Measurements from ENCODE around the gene SLC49A3. TPM values are rescaled to one million over a fixed set of nuclear protein-coding genes. Genes with fewer than 3 reads are reported as not detected.

The SLC49A3 gene
- total and polyA plus RNA-seq, 2 of the 13 experiments (the other 11 are each of a cell fraction or from before 2014, with no cell fraction given): 0.07 to 0.17 TPM

DNA sequence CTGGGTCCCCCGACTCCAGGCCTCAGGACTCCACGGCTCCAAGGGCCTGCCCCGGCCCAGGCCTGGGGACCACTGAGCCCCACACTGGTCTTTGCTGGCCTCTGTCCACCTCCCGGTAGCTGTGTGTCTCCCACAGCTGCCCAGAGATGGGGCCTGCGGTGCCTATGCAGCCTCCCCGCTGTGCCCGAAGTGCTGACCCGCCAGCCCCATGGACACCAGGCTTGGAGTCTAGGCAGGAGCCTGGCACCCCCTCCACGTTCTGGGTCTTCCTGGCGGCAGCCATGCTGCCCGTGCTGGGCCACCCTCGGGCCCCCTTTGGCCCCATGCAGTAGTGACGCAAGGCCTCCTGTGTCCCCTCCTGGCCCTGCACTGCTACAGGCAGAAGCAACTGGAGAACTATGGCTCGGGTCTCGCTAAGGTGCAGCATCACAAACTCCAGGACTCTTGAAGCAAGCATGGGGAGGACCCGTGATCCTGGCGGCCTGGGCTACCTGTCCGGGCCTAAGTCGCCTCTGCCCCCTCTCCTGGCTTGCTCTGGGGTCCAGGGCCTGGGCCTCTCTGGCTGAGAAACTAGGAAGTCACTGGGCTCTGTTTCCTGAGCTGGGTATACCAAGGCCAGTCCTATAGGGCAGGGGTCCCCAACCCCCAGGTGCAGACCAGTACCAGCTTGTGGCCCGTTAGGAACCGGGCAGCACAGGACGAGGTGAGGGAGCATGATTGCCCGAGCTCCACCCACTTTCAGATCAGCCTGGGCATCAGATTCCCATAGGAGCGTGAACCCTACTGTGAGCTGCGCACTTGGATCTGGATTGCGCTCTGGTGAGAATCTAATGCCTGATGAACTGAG, 13.7 kb downstream of the SLC49A3 start (continued):
- TF ChIP-seq, protein P1, sequence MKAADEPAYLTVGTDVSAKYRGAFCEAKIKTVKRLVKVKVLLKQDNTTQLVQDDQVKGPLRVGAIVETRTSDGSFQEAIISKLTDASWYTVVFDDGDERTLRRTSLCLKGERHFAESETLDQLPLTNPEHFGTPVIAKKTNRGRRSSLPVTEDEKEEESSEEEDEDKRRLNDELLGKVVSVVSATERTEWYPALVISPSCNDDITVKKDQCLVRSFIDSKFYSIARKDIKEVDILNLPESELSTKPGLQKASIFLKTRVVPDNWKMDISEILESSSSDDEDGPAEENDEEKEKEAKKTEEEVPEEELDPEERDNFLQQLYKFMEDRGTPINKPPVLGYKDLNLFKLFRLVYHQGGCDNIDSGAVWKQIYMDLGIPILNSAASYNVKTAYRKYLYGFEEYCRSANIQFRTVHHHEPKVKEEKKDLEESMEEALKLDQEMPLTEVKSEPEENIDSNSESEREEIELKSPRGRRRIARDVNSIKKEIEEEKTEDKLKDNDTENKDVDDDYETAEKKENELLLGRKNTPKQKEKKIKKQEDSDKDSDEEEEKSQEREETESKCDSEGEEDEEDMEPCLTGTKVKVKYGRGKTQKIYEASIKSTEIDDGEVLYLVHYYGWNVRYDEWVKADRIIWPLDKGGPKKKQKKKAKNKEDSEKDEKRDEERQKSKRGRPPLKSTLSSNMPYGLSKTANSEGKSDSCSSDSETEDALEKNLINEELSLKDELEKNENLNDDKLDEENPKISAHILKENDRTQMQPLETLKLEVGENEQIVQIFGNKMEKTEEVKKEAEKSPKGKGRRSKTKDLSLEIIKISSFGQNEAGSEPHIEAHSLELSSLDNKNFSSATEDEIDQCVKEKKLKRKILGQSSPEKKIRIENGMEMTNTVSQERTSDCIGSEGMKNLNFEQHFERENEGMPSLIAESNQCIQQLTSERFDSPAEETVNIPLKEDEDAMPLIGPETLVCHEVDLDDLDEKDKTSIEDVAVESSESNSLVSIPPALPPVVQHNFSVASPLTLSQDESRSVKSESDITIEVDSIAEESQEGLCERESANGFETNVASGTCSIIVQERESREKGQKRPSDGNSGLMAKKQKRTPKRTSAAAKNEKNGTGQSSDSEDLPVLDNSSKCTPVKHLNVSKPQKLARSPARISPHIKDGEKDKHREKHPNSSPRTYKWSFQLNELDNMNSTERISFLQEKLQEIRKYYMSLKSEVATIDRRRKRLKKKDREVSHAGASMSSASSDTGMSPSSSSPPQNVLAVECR (CRISPR knock-in tag; IDR thresholded peaks at IDR 0.05; ENCODE audit: borderline replicate concordance): no peak
- TF ChIP-seq ZNF776 (CRISPR knock-in tag; IDR thresholded peaks at IDR 0.05) (no peak), ZFX (CRISPR knock-in tag; IDR thresholded peaks at IDR 0.05; ENCODE audit: low read depth) (peak; percentile 81), SNAI1 (CRISPR knock-in tag; IDR thresholded peaks at IDR 0.05; ENCODE audit: borderline replicate concordance) (peak; percentile 69; the same call in 1 of the 2 replicates), ZNF558 (CRISPR knock-in tag; IDR thresholded peaks at IDR 0.05; ENCODE audit: borderline replicate concordance) (peak; percentile 55; the same call in 1 of the 2 replicates), KMT2B (CRISPR knock-in tag; IDR thresholded peaks at IDR 0.05) (no peak)
- TF ChIP-seq, protein P2, sequence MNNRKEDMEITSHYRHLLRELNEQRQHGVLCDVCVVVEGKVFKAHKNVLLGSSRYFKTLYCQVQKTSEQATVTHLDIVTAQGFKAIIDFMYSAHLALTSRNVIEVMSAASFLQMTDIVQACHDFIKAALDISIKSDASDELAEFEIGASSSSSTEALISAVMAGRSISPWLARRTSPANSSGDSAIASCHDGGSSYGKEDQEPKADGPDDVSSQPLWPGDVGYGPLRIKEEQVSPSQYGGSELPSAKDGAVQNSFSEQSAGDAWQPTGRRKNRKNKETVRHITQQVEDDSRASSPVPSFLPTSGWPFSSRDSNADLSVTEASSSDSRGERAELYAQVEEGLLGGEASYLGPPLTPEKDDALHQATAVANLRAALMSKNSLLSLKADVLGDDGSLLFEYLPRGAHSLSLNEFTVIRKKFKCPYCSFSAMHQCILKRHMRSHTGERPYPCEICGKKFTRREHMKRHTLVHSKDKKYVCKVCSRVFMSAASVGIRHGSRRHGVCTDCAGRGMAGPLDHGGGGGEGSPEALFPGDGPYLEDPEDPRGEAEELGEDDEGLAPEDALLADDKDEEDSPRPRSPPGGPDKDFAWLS (CRISPR knock-in tag; IDR thresholded peaks at IDR 0.05; ENCODE audit: borderline replicate concordance): 0 out of 2 replicates have a peak, but pooled peaks have one; percentile 68
- TF ChIP-seq, protein P3, sequence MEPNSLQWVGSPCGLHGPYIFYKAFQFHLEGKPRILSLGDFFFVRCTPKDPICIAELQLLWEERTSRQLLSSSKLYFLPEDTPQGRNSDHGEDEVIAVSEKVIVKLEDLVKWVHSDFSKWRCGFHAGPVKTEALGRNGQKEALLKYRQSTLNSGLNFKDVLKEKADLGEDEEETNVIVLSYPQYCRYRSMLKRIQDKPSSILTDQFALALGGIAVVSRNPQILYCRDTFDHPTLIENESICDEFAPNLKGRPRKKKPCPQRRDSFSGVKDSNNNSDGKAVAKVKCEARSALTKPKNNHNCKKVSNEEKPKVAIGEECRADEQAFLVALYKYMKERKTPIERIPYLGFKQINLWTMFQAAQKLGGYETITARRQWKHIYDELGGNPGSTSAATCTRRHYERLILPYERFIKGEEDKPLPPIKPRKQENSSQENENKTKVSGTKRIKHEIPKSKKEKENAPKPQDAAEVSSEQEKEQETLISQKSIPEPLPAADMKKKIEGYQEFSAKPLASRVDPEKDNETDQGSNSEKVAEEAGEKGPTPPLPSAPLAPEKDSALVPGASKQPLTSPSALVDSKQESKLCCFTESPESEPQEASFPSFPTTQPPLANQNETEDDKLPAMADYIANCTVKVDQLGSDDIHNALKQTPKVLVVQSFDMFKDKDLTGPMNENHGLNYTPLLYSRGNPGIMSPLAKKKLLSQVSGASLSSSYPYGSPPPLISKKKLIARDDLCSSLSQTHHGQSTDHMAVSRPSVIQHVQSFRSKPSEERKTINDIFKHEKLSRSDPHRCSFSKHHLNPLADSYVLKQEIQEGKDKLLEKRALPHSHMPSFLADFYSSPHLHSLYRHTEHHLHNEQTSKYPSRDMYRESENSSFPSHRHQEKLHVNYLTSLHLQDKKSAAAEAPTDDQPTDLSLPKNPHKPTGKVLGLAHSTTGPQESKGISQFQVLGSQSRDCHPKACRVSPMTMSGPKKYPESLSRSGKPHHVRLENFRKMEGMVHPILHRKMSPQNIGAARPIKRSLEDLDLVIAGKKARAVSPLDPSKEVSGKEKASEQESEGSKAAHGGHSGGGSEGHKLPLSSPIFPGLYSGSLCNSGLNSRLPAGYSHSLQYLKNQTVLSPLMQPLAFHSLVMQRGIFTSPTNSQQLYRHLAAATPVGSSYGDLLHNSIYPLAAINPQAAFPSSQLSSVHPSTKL (CRISPR knock-in tag; IDR thresholded peaks at IDR 0.05): no peak
- TF ChIP-seq, protein P4, sequence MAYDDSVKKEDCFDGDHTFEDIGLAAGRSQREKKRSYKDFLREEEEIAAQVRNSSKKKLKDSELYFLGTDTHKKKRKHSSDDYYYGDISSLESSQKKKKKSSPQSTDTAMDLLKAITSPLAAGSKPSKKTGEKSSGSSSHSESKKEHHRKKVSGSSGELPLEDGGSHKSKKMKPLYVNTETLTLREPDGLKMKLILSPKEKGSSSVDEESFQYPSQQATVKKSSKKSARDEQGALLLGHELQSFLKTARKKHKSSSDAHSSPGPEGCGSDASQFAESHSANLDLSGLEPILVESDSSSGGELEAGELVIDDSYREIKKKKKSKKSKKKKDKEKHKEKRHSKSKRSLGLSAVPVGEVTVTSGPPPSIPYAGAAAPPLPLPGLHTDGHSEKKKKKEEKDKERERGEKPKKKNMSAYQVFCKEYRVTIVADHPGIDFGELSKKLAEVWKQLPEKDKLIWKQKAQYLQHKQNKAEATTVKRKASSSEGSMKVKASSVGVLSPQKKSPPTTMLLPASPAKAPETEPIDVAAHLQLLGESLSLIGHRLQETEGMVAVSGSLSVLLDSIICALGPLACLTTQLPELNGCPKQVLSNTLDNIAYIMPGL (CRISPR knock-in tag; IDR thresholded peaks at IDR 0.05; ENCODE audit: borderline replicate concordance in 1 of 2, low read depth in 1 of 2): 0 out of 4 replicates have a peak, but pooled peaks of 1 of the 2 experiments have one; percentile 9
- TF ChIP-seq, protein P5, sequence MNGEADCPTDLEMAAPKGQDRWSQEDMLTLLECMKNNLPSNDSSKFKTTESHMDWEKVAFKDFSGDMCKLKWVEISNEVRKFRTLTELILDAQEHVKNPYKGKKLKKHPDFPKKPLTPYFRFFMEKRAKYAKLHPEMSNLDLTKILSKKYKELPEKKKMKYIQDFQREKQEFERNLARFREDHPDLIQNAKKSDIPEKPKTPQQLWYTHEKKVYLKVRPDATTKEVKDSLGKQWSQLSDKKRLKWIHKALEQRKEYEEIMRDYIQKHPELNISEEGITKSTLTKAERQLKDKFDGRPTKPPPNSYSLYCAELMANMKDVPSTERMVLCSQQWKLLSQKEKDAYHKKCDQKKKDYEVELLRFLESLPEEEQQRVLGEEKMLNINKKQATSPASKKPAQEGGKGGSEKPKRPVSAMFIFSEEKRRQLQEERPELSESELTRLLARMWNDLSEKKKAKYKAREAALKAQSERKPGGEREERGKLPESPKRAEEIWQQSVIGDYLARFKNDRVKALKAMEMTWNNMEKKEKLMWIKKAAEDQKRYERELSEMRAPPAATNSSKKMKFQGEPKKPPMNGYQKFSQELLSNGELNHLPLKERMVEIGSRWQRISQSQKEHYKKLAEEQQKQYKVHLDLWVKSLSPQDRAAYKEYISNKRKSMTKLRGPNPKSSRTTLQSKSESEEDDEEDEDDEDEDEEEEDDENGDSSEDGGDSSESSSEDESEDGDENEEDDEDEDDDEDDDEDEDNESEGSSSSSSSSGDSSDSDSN (CRISPR knock-in tag; IDR thresholded peaks at IDR 0.05): 0 out of 2 replicates have a peak, but pooled peaks have one; percentile 67
